ENCODE data around the gene BMP4. TPM values are rescaled to one million over a fixed set of nuclear protein-coding genes. Genes with fewer than 3 reads are reported as not detected.
A peak's percentile ranks its signal among the peaks of the same experiment; 100 is the strongest.

Gene BMP4
- total RNA-seq, 1 experiment from 2014 or later, result 12.2 TPM

DNA sequence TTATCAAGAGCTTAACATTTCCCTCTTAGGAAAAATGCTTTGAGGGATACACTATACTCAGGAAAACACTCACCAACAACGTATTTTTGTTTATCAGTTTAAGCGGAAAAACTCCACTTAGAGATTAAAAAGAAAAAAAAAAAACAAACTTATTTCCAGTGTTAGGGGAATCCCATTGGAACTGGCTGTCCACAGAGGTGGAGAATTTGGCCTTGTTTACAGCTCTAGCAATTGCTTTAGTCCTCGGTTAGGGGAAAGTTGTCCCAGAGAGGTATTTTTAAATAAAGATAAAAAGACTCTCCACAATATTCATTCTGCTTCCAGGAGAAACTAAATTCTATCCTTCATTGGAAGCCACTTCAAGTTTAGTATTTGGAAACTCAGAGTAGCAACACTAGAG is 21.6 kb upstream of the BMP4 start:
- H3T11ph ChIP-seq (ENCODE audit: low read length), result no peak overlapping the region
- no peak overlapping the region for H3K23ac ChIP-seq (ENCODE audit: insufficient read length, low read depth, low read length)
- peak overlapping the region in 1 of 3 experiments; percentile 24; a peak in 3 of 7 replicates for H3K27ac Mint-ChIP-seq
- no peak overlapping the region for H2BK120ac ChIP-seq (ENCODE audit: low read depth, low read length, poor library complexity, severe bottlenecking)
- WGBS (ENCODE audit: extremely low coverage, insufficient read length, low lambda C conversion rate), result no CpG with 5 or more reads among the region's 3 CpGs
- DNase-seq, result no peak
- TF ChIP-seq, protein P1, sequence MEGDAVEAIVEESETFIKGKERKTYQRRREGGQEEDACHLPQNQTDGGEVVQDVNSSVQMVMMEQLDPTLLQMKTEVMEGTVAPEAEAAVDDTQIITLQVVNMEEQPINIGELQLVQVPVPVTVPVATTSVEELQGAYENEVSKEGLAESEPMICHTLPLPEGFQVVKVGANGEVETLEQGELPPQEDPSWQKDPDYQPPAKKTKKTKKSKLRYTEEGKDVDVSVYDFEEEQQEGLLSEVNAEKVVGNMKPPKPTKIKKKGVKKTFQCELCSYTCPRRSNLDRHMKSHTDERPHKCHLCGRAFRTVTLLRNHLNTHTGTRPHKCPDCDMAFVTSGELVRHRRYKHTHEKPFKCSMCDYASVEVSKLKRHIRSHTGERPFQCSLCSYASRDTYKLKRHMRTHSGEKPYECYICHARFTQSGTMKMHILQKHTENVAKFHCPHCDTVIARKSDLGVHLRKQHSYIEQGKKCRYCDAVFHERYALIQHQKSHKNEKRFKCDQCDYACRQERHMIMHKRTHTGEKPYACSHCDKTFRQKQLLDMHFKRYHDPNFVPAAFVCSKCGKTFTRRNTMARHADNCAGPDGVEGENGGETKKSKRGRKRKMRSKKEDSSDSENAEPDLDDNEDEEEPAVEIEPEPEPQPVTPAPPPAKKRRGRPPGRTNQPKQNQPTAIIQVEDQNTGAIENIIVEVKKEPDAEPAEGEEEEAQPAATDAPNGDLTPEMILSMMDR (conservative IDR thresholded peaks at IDR 0.05), result no peak
- no peak overlapping the region for H4K91ac ChIP-seq (ENCODE audit: insufficient read length, low read depth, low read length)
- H2BK20ac ChIP-seq (ENCODE audit: low read depth, low read length, poor library complexity, severe bottlenecking), result no peak overlapping the region
- H2BK5ac ChIP-seq (ENCODE audit: insufficient read length, low read length), result no peak overlapping the region
- H4K20me1 ChIP-seq (ENCODE audit: control insufficient read depth, insufficient read depth, insufficient read length), result no peaks in the 10 kb centered on the region
- no peaks in the 10 kb centered on the region for H3K9me3 ChIP-seq (ENCODE audit: control insufficient read depth, low read depth, low read length)
- H3K56ac ChIP-seq (ENCODE audit: insufficient read length, low read depth, low read length), result no peak overlapping the region
- H3K9me3 Mint-ChIP-seq, result peaks cover 1 to 2% of the 10 kb centered on the region in 2 experiments; a peak in 3 of 5 replicates
- no peaks in the 10 kb centered on the region for H3K79me2 ChIP-seq (ENCODE audit: insufficient read depth, low read length)
- H3K4me3 Mint-ChIP-seq, result no peak overlapping the region
- no peak overlapping the region for H3K18ac ChIP-seq (ENCODE audit: insufficient read length, low read depth, low read length)
- peaks cover 22% of the 10 kb centered on the region for H3K4me1 ChIP-seq (ENCODE audit: insufficient read depth, low read length)
- H2BK15ac ChIP-seq (ENCODE audit: low read depth, low read length), result no peak overlapping the region
- no peak overlapping the region for H3K4me2 ChIP-seq (ENCODE audit: insufficient read depth, insufficient read length, low read length)
- H3K36me3 Mint-ChIP-seq (ENCODE audit: insufficient read depth in 1 of 3, low read depth in 3 of 3), result peaks cover 0 to 1% (median 0%) of the 10 kb centered on the region in 3 experiments; a peak in 2 of 7 replicates
- no peak overlapping the region for H3K4ac ChIP-seq (ENCODE audit: low read depth, low read length)
- no peak overlapping the region for H4K8ac ChIP-seq (replicated peaks; ENCODE audit: insufficient read length, low read depth, low read length)
- H3K4me1 Mint-ChIP-seq, result peaks cover 58 to 63% of the 10 kb centered on the region in 2 experiments
- no peak overlapping the region for H3K9ac ChIP-seq (ENCODE audit: extremely low read depth, insufficient read length, low read length)
- no peaks in the 10 kb centered on the region for H3K23me2 ChIP-seq (ENCODE audit: insufficient read length, low read depth, low read length, poor library complexity, severe bottlenecking)
- H3K27me3 ChIP-seq (ENCODE audit: insufficient read depth, low read length), result peaks cover 1% of the 10 kb centered on the region; the same call in 1 of the 2 replicates
- no peak overlapping the region for H3K14ac ChIP-seq (ENCODE audit: insufficient read depth, low read length)
- H3K27ac ChIP-seq (ENCODE audit: insufficient read length, low read depth, low read length), result no peak overlapping the region
- no peak overlapping the region for H2AK5ac ChIP-seq (ENCODE audit: insufficient read length, low read length)
- no peaks in the 10 kb centered on the region for H3K79me1 ChIP-seq (ENCODE audit: insufficient read depth, low read depth, low read length, poor library complexity, severe bottlenecking)
- H4K5ac ChIP-seq (ENCODE audit: insufficient read length, low read depth, low read length), result no peak overlapping the region
- H3K27me3 Mint-ChIP-seq (ENCODE audit: low read depth), result no peaks in the 10 kb centered on the region
- no peak overlapping the region for H2BK12ac ChIP-seq (ENCODE audit: insufficient read length, low read depth, low read length)
- H2AFZ ChIP-seq (ENCODE audit: low read length), result no peak overlapping the region

Measured in H9 (cell line).